H1 (cell line): ENCODE data around the gene MCM8. TPM values are rescaled to one million over a fixed set of nuclear protein-coding genes. Genes with fewer than 3 reads are reported as not detected.

Source experiments
- CTCF ChIA-PET: fragments of 300-600 bp; sonication (Branson Sonifier 250); formaldehyde crosslinking; loops from one replicate; lab custom pipeline; 2021; ENCODE audit not compliant: partially characterized antibody; lab: Charles Lee
- POLR2A ChIA-PET: fragments of 300-600 bp; sonication (Branson Sonifier 250); formaldehyde crosslinking; loops from one replicate; lab custom pipeline; 2021; ENCODE audit warnings: inconsistent platforms; ENCODE audit not compliant: partially characterized antibody; lab: Charles Lee
- DNase-seq, 2 experiments: peaks; one replicate each; pipeline versions ENCODE4 v3.0.0 to v3.0.0-alpha.2; 2010 to 2022; ENCODE audit warnings: low spot score in 2 of 2, low read depth in 1 of 2, mixed read lengths in 1 of 2
- FAIRE-seq: peaks from 2 replicates; lab custom pipeline; 2011; peaks lifted over from hg19 to GRCh38; lab: Jason Lieb, UNC
- H2AFZ ChIP-seq: 2 replicates; pipeline ENCODE4 v1.8.1; 2012; ENCODE audit warnings: low read length, inconsistent platforms
- H2AK5ac ChIP-seq: 2 replicates; pipeline ENCODE4 v1.6.1; 2013; ENCODE audit warnings: low read depth, low read length
- H2BK120ac ChIP-seq: replicated peaks from 2 replicates; pipeline ENCODE3; 2013; ENCODE audit warnings: low read depth, low read length, inconsistent platforms
- H2BK12ac ChIP-seq: 2 replicates; pipeline ENCODE4 v1.6.1; 2013; ENCODE audit warnings: low read depth, low read length
- H2BK15ac ChIP-seq: 2 replicates; pipeline ENCODE4 v1.6.1; 2013; ENCODE audit warnings: low read length
- H2BK20ac ChIP-seq: 2 replicates; pipeline ENCODE4 v1.6.1; 2013; ENCODE audit warnings: low read length
- H2BK5ac ChIP-seq: 2 replicates; pipeline ENCODE4 v1.6.1; 2013; ENCODE audit warnings: low read depth, low read length
- H3K14ac ChIP-seq: 2 replicates; pipeline ENCODE4 v1.6.1; 2013; ENCODE audit warnings: inconsistent platforms; ENCODE audit not compliant: insufficient read length
- H3K18ac ChIP-seq: 2 replicates; pipeline ENCODE4 v1.6.1; 2013; ENCODE audit warnings: low read length; ENCODE audit errors: extremely low read depth
- H3K23ac ChIP-seq: 2 replicates; pipeline ENCODE4 v1.6.1; 2013; ENCODE audit warnings: inconsistent platforms; ENCODE audit not compliant: insufficient read length
- H3K23me2 ChIP-seq: 2 replicates; pipeline ENCODE4 v1.6.1; 2013; ENCODE audit warnings: low read depth, low read length
- H3K27ac ChIP-seq: 2 replicates; pipeline ENCODE4 v1.6.1; 2011; ENCODE audit warnings: low read depth, low read length, inconsistent platforms
- H3K27me3 ChIP-seq, 4 experiments: replicated peaks in 1 of 4; 1 replicate in 1 of 4; 2 replicates in 3 of 4; pipeline versions ENCODE4 v1.6.1 to v1.8.1; 2011 to 2013; ENCODE audit warnings: low read length in 3 of 4, mild to moderate bottlenecking in 3 of 4, inconsistent platforms in 2 of 4, mixed read lengths in 2 of 4, moderate library complexity in 1 of 4; ENCODE audit not compliant: control insufficient read depth in 3 of 4, insufficient read depth in 3 of 4; ENCODE audit errors: extremely low read depth in 1 of 4
- H3K36me3 ChIP-seq, 4 experiments: 2 replicates each; pipeline versions ENCODE4 v1.6.1 to v1.8.1; 2011 to 2013; ENCODE audit warnings: mild to moderate bottlenecking in 4 of 4, low read length in 3 of 4, moderate library complexity in 2 of 4, control low read depth in 1 of 4, inconsistent platforms in 1 of 4; ENCODE audit not compliant: insufficient read depth in 4 of 4, control insufficient read depth in 2 of 4
- H3K4ac ChIP-seq: replicated peaks from 2 replicates; pipeline ENCODE3; 2013; ENCODE audit warnings: low read length, low read depth, mixed read lengths, inconsistent platforms; ENCODE audit not compliant: insufficient read length
- H3K4me1 ChIP-seq, 4 experiments: replicated peaks in 1 of 4; 1 replicate in 1 of 4; 2 replicates in 3 of 4; pipeline versions ENCODE4 v1.6.1 to v1.8.1; 2011 to 2013; ENCODE audit warnings: low read length in 3 of 4, inconsistent platforms in 2 of 4, mixed read lengths in 1 of 4; ENCODE audit not compliant: insufficient read depth in 4 of 4, control insufficient read depth in 3 of 4
- H3K4me2 ChIP-seq, 2 experiments: 2 replicates each; pipeline versions ENCODE4 v1.6.1 to v1.8.1; 2011 to 2013; ENCODE audit warnings: low read depth in 2 of 2, low read length in 2 of 2, control low read depth in 1 of 2, inconsistent platforms in 1 of 2, mild to moderate bottlenecking in 1 of 2; ENCODE audit not compliant: insufficient read depth in 1 of 2
- H3K4me3 ChIP-seq, 4 experiments: fragments of 200-600, 300-600 bp in 1 of 4; sonication (generic), shearing (Covaris generic), sonication (Bioruptor Twin) in 1 of 4; 2 replicates each; pipeline versions ENCODE4 v1.5.1 to v1.8.1; 2011 to 2016; ENCODE audit warnings: low read length in 4 of 4, low read depth in 3 of 4, control low read depth in 2 of 4, inconsistent platforms in 2 of 4, mild to moderate bottlenecking in 2 of 4, mixed read lengths in 1 of 4, moderate library complexity in 1 of 4; ENCODE audit not compliant: insufficient read depth in 2 of 4; ENCODE audit errors: extremely low read depth in 1 of 4
- H3K56ac ChIP-seq: replicated peaks from 2 replicates; pipeline ENCODE3; 2013; ENCODE audit warnings: low read depth, mild to moderate bottlenecking, mixed read lengths, low read length, inconsistent platforms; ENCODE audit not compliant: insufficient read length
- H3K79me1 ChIP-seq: 2 replicates; pipeline ENCODE4 v1.6.1; 2013; ENCODE audit warnings: low read depth, low read length, control low read depth
- H3K79me2 ChIP-seq, 2 experiments: 2 replicates each; pipeline versions ENCODE4 v1.6.1 to v1.8.1; 2012 to 2013; ENCODE audit warnings: low read length in 2 of 2, mild to moderate bottlenecking in 2 of 2, inconsistent platforms in 1 of 2; ENCODE audit not compliant: insufficient read depth in 2 of 2, control insufficient read depth in 1 of 2
- H3K9ac ChIP-seq, 4 experiments: replicated peaks in 1 of 4; 1 replicate in 1 of 4; 2 replicates in 3 of 4; pipeline versions ENCODE4 v1.6.1 to v1.8.1; 2011 to 2013; ENCODE audit warnings: low read depth in 3 of 4, low read length in 3 of 4, control low read depth in 2 of 4, mild to moderate bottlenecking in 2 of 4, moderate library complexity in 2 of 4, inconsistent platforms in 1 of 4; ENCODE audit errors: extremely low read depth in 1 of 4
- H3K9me3 ChIP-seq, 2 experiments: 2 replicates each; pipeline versions ENCODE4 v1.6.1 to v1.8.1; 2012 to 2013; ENCODE audit warnings: mild to moderate bottlenecking in 2 of 2, moderate library complexity in 2 of 2, control low read depth in 1 of 2, inconsistent platforms in 1 of 2, low read depth in 1 of 2, low read length in 1 of 2, mixed read lengths in 1 of 2; ENCODE audit not compliant: insufficient read depth in 2 of 2
- H4K20me1 ChIP-seq, 2 experiments: replicated peaks in 1 of 2; 2 replicates each; pipeline versions ENCODE3 to v1.8.1; 2011 to 2013; ENCODE audit warnings: inconsistent platforms in 2 of 2, low read length in 2 of 2, mild to moderate bottlenecking in 1 of 2; ENCODE audit not compliant: insufficient read depth in 2 of 2, control insufficient read depth in 1 of 2
- H4K5ac ChIP-seq: 2 replicates; pipeline ENCODE4 v1.6.1; 2013; ENCODE audit warnings: low read length, low read depth, mixed read lengths, inconsistent platforms; ENCODE audit not compliant: insufficient read length
- H4K8ac ChIP-seq: 2 replicates; pipeline ENCODE4 v1.8.0; 2013; ENCODE audit warnings: mild to moderate bottlenecking, moderate library complexity, low read length, inconsistent platforms; ENCODE audit not compliant: insufficient read depth; ENCODE audit errors: extremely low read depth
- H4K91ac ChIP-seq: replicated peaks from 2 replicates; pipeline ENCODE3; 2013; ENCODE audit warnings: low read length, mixed read lengths, inconsistent platforms; ENCODE audit not compliant: insufficient read length
- ASH2L ChIP-seq: fragments of 200-600, 300-600 bp; sonication (generic); IDR thresholded peaks from one replicate; pipeline ENCODE4 v1.7.1; 2017; ENCODE audit warnings: low read length
- ATF3 ChIP-seq: IDR thresholded peaks from 2 replicates; pipeline ENCODE4 v1.6.1; 2011; ENCODE audit warnings: low read depth, mild to moderate bottlenecking, low read length; ENCODE audit not compliant: insufficient read depth
- BACH1 ChIP-seq: IDR thresholded peaks from 2 replicates; pipeline ENCODE4 v1.6.1; 2012; ENCODE audit warnings: low read length, improper control_type of control experiment
- CBX5 ChIP-seq: fragments of 300-800, 300-1000 bp; sonication (generic); IDR thresholded peaks from 2 replicates; pipeline ENCODE4 v1.7.1; 2016; ENCODE audit warnings: antibody characterized with exemption, low read length, low read depth
- E2F6 ChIP-seq: IDR thresholded peaks from 2 replicates; pipeline ENCODE4 v1.6.1; 2012; ENCODE audit warnings: inconsistent platforms
- GABPA ChIP-seq: IDR thresholded peaks from 2 replicates; pipeline ENCODE4 v1.6.1; 2011; ENCODE audit warnings: mild to moderate bottlenecking, low read length, moderate library complexity, borderline replicate concordance; ENCODE audit not compliant: insufficient read depth
- HDAC6 ChIP-seq: IDR thresholded peaks from one replicate; pipeline ENCODE4 v1.7.1; 2012; ENCODE audit warnings: low read depth, mild to moderate bottlenecking, inconsistent platforms, low read length, moderate library complexity
- KDM1A ChIP-seq: fragments of 200-600, 300-600 bp; sonication (generic); IDR thresholded peaks from 2 replicates; pipeline ENCODE4 v1.7.1; 2016; ENCODE audit warnings: mild to moderate bottlenecking, low read length, borderline replicate concordance
- MAX ChIP-seq: IDR thresholded peaks from 2 replicates; pipeline ENCODE4 v1.6.1; 2012; ENCODE audit warnings: inconsistent platforms
- NRF1 ChIP-seq: IDR thresholded peaks from 2 replicates; pipeline ENCODE4 v1.6.1; 2011; ENCODE audit warnings: mild to moderate bottlenecking, low read depth, low read length, improper control_type of control experiment
- POU5F1 ChIP-seq: IDR thresholded peaks from 2 replicates; pipeline ENCODE4 v1.6.1; 2011; ENCODE audit warnings: low read depth, mild to moderate bottlenecking, low read length, moderate library complexity
- RFX5 ChIP-seq: IDR thresholded peaks from 2 replicates; pipeline ENCODE4 v1.6.1; 2011; ENCODE audit warnings: low read depth, low read length, improper control_type of control experiment, borderline replicate concordance
- SP1 ChIP-seq: IDR thresholded peaks from 2 replicates; pipeline ENCODE4 v1.6.1; 2011; ENCODE audit warnings: low read depth, low read length
- WGBS, 2 experiments: shearing (Covaris generic) in 1 of 2; methylation state at CpG; one replicate each; pipeline versions ENCODE4 v1.1.6 to v1.1.7; 2013 to 2015; ENCODE audit warnings: low lambda C conversion rate in 2 of 2, mixed read lengths in 2 of 2, inconsistent platforms in 1 of 2, low coverage in 1 of 2, missing lambda C conversion rate in 1 of 2; ENCODE audit not compliant: insufficient replicate concordance in 2 of 2, insufficient coverage in 1 of 2, insufficient read length in 1 of 2; ENCODE audit errors: extremely low coverage in 1 of 2, missing lambda C conversion rate in 1 of 2; 5-methylcytosine and 5-hydroxymethylcytosine counted together
- polyA plus RNA-seq, 7 experiments: library from polyadenylated mRNA; depleted of rRNA in 3 of 7; stranded (reverse) in 5 of 7; unstranded in 2 of 7; fragments of >200 nt in 5 of 7; fragments of 200-250 nt in 2 of 7; gene quantifications; 1 replicate in 5 of 7; 2 replicates in 1 of 7; 4 replicates in 1 of 7; pipeline versions ENCODE4 v1.2.1 to v1.2.3, GENCODE V29; 2011 to 2013; ENCODE audit warnings: missing spikeins in 2 of 7, mixed read lengths in 2 of 7
- total RNA-seq: library from RNA; stranded (reverse); fragmentation: NEBNext Ultra II Directional; extraction: Animal tissue kit (Norgen Biotek cat#: 25700); gene quantifications from 2 replicates; pipeline ENCODE4 v1.2.1, GENCODE V29; 2021

MCM8 gene
- total and polyA plus RNA-seq, 2 of the 8 experiments (the other 6 are each of a cell fraction or from before 2014, with no cell fraction given): 7.1 to 31.9 TPM

GRCh38 chr20:6038256-6038655 is 87.8 kb downstream of the MCM8 start:
- Histone ChIP-seq H3K79me1 (no peaks in the 10 kb centered on the region), H3K9me3 (no peaks in the 10 kb centered on the region), H2BK15ac (no peak overlapping the region), H2BK120ac (no peak overlapping the region), H3K4ac (no peak overlapping the region), H3K9ac (no peak overlapping the region), H4K91ac (no peak overlapping the region), H3K23ac (no peak overlapping the region), H4K5ac (no peak overlapping the region), H3K27me3 (no peaks in the 10 kb centered on the region), H4K8ac (no peak overlapping the region), H3K79me2 (no peaks in the 10 kb centered on the region), H2AK5ac (no peak overlapping the region), H2AFZ (no peak overlapping the region), H2BK20ac (no peak overlapping the region), H4K20me1 (no peaks in the 10 kb centered on the region), H3K4me3 (no peak overlapping the region), H3K36me3 (peaks cover 0 to 43% (median 22%) of the 10 kb centered on the region in 4 experiments; a peak in 7 of 8 replicates), H3K23me2 (no peaks in the 10 kb centered on the region), H2BK5ac (no peak overlapping the region), H3K27ac (no peak overlapping the region), H3K14ac (no peak overlapping the region), H3K56ac (no peak overlapping the region), H3K4me1 (no peaks in the 10 kb centered on the region), H2BK12ac (no peak overlapping the region), H3K4me2 (no peak overlapping the region), H3K18ac (no peak overlapping the region)
- CTCF ChIA-PET: interaction anchor here (1.5 kb wide), 1 partner anchor 36 kb away, joined by 7 read pairs; no protein-coding TSS in a partner anchor
- 82% methylated on average over 3 of the region's 3 CpGs; no CpG with 5 or more reads in 1 of the 2 experiments for WGBS, 2 experiments
- no peak for DNase-seq
- POLR2A ChIA-PET: interaction anchor here (0.9 kb wide), 1 partner anchor 12 kb away, joined by 4 read pairs; no protein-coding TSS in a partner anchor
- FAIRE-seq: no peak
- no peak for TF ChIP-seq KDM1A
- TF ChIP-seq HDAC6: no peak
- no peak for TF ChIP-seq ATF3
- TF ChIP-seq CBX5: no peak
- no peak for TF ChIP-seq SP1
- no peak for TF ChIP-seq MAX
- no peak for TF ChIP-seq GABPA
- no peak for TF ChIP-seq E2F6
- TF ChIP-seq ASH2L: no peak
- no peak for TF ChIP-seq NRF1
- no peak for TF ChIP-seq POU5F1
- TF ChIP-seq RFX5: no peak
- TF ChIP-seq BACH1: no peak
